C4-2B (cell line): ENCODE results near the gene TMEM35B.
"Not testable (repeated sequence)": the region's sequence is repeated elsewhere in the genome, so short reads cannot be mapped to it uniquely, and the experiment has no call there.

Experiments used
- H3K27ac ChIP-seq: fragments of 450-650 bp; 2 replicates; pipeline ENCODE4 v1.5.1; 2017
- ZFX ChIP-seq: fragments of 450-650 bp; IDR thresholded peaks from 2 replicates; pipeline ENCODE4 v1.6.1; 2017
- TF ChIP-seq, protein P1 (sequence below): fragments of 450-650 bp; conservative IDR thresholded peaks from 2 replicates; pipeline ENCODE4 v1.5.1; 2017; ENCODE audit warnings: mild to moderate bottlenecking

The TMEM35B gene

DNA sequence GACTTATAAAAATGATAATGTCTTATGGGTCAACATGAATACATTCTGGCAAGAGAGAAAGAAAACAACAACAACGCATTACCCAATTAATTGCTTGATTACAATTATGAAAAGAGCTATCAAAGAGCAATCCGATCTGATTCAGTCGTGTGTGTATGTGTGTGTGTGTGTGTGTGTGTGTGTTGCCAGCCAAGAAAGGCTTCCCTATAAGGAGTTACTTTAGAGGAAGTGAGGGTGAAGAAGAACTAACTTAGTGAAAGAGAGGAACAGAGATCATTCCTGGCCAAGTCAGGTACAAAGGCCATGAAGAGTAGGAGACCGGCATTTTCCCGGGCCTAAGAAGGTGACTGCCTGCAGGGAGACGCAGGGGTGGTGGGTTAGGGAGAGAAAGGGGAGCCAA lies 9.4 kb downstream of the TMEM35B start:
- H3K27ac ChIP-seq, result no peak overlapping the region
- no peak for TF ChIP-seq ZFX
- TF ChIP-seq, protein P1, sequence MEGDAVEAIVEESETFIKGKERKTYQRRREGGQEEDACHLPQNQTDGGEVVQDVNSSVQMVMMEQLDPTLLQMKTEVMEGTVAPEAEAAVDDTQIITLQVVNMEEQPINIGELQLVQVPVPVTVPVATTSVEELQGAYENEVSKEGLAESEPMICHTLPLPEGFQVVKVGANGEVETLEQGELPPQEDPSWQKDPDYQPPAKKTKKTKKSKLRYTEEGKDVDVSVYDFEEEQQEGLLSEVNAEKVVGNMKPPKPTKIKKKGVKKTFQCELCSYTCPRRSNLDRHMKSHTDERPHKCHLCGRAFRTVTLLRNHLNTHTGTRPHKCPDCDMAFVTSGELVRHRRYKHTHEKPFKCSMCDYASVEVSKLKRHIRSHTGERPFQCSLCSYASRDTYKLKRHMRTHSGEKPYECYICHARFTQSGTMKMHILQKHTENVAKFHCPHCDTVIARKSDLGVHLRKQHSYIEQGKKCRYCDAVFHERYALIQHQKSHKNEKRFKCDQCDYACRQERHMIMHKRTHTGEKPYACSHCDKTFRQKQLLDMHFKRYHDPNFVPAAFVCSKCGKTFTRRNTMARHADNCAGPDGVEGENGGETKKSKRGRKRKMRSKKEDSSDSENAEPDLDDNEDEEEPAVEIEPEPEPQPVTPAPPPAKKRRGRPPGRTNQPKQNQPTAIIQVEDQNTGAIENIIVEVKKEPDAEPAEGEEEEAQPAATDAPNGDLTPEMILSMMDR, result no peak

- TF ChIP-seq, protein P1, result no peak
- no peak for TF ChIP-seq ZFX
- H3K27ac ChIP-seq, result no peak overlapping the region
These were observed 9.8 kb downstream of the TMEM35B start for GRCh38 chr1:34975338-34975737.

- no peak overlapping the region for H3K27ac ChIP-seq
- no peak for TF ChIP-seq ZFX
- TF ChIP-seq, protein P1, result no peak
These were observed 10.5 kb downstream of the TMEM35B start for GRCh38 chr1:34974626-34975025.

- H3K27ac ChIP-seq, result no peak overlapping the region
- TF ChIP-seq, protein P1, result no peak
- no peak for TF ChIP-seq ZFX
These were observed 11.8 kb downstream of the TMEM35B start for GRCh38 chr1:34973326-34973725.

DNA sequence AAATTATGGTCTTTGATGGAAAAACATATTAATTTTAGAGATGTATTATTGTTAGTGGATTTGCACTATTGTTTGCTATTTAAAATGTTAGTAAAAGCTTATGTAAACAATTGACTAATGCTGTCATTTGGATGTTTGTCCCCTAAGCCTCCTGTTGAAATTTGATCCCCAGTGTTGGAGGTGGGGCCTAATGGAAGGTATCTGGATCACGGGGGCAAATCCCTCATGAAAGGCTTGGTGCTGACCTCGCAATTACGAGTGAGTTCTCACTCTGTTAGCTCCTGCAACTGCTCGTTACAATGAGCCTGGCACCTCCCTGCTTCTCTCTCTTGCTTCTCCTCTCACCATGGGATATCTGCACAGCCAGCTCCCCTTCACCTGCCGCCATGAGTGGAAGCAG lies 14.3 kb downstream of the TMEM35B start:
- H3K27ac ChIP-seq, result no peak overlapping the region; the same call in 1 of the 2 replicates
- TF ChIP-seq, protein P1, result no peak
- TF ChIP-seq ZFX, result no peak

DNA sequence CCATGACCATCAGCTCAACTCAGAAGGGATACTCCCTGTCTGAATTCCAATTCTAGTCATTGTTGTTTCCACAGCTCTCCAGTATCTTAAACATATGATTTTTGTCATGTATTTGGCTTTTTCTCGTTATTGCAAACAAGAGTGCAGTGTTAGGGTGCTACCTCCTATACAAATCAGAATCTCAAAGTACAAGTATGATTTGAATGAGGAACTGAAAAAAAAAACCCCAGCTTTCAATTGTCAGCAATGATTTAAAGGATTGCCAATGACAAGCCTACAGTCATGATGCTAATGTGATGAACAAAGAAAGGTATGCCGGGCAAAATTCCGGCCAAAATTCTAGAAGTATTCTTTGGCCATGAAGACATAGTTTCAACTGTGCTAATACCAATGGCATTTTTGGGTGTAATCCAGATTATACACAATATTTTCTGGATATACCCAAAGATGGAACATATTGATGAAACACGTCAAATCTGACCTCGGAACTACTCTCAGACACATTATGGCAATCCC lies 14.9 kb downstream of the TMEM35B start:
- TF ChIP-seq, protein P1, result no peak
- no peak for TF ChIP-seq ZFX
- no peak overlapping the region for H3K27ac ChIP-seq

DNA sequence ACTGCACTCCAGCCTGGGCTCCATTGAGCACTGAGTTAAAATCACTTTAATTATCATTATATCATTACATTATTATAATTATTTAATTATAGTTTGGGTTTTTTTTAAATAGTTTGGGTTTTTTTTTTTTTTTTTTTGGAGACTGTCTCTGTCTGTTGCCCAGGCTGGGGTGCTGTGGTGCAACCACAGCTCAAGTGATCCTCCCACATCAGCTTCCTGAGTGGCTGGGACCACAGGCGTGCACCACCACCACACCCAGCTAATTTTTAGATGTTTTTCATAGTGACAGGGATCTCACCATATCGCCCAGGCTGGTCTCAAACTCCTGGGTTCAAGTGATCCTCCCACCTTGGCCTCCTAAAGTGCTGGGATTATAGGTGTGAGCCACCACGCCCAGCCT lies 16.9 kb downstream of the TMEM35B start:
- H3K27ac ChIP-seq, result not testable (repeated sequence)

GRCh38 chr1:34967672-34968071 lies 17.5 kb downstream of the TMEM35B start:
- not testable (repeated sequence) for H3K27ac ChIP-seq
